Measurements from ENCODE around the gene RPL4. TPM values are rescaled to one million over a fixed set of nuclear protein-coding genes. Genes with fewer than 3 reads are reported as not detected.

The RPL4 gene
- total and polyA plus RNA-seq, 10 of the 15 experiments (the other 5 are each of a cell fraction or from before 2014, with no cell fraction given) = 2,004 to 8,888 (median 4,667) TPM

DNA sequence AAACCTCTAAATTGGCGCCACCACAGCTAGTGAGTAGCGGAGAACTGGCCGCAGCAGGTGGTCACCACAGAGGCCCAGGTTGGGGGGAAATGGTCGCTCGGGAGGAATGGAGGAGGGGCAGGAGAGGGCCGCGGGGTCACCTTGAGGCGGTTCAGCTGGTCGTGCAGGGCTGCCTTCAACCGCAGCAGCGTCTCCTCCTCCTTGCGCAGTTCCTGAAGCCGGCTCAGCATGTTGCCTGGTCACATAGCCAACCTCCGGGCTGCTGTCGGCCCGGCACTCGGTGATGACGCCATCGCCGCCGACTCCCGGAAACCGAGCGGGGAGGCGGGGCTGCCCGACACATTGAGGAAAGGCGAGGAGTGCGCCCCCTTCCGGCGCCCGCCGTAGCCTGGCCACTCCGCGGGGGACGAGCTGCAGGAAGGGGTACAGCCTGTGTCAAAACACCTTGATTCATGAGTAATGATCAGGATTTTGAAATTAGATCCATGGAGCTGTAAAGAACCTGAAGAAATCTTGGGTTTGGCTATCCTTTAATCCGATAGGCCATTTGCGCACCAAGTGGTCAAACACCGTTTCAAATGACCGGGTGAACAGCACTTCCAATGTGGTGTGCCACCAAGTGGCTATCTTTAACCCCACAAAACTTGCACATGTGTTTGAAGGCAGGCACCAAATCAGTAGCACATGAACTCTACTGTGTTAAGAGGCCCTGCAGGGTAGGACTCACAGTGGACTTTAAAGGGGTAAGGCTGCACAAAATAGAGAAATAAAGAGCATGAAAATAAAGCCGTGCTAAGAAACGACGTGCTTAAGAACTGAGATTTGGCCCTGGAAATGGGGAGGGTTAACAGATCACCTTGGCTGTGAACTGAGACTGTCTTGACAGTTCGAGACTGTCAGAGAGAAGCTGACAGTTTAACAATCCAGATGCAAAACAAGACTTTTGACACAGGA is 6.9 kb downstream of the RPL4 start, which contains the start of gene SNAPC5 (continued):
- TF ChIP-seq, protein P1, sequence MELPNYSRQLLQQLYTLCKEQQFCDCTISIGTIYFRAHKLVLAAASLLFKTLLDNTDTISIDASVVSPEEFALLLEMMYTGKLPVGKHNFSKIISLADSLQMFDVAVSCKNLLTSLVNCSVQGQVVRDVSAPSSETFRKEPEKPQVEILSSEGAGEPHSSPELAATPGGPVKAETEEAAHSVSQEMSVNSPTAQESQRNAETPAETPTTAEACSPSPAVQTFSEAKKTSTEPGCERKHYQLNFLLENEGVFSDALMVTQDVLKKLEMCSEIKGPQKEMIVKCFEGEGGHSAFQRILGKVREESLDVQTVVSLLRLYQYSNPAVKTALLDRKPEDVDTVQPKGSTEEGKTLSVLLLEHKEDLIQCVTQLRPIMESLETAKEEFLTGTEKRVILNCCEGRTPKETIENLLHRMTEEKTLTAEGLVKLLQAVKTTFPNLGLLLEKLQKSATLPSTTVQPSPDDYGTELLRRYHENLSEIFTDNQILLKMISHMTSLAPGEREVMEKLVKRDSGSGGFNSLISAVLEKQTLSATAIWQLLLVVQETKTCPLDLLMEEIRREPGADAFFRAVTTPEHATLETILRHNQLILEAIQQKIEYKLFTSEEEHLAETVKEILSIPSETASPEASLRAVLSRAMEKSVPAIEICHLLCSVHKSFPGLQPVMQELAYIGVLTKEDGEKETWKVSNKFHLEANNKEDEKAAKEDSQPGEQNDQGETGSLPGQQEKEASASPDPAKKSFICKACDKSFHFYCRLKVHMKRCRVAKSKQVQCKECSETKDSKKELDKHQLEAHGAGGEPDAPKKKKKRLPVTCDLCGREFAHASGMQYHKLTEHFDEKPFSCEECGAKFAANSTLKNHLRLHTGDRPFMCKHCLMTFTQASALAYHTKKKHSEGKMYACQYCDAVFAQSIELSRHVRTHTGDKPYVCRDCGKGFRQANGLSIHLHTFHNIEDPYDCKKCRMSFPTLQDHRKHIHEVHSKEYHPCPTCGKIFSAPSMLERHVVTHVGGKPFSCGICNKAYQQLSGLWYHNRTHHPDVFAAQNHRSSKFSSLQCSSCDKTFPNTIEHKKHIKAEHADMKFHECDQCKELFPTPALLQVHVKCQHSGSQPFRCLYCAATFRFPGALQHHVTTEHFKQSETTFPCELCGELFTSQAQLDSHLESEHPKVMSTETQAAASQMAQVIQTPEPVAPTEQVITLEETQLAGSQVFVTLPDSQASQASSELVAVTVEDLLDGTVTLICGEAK (IDR thresholded peaks at IDR 0.05; ENCODE audit: borderline replicate concordance) = peak; percentile 69; the same call in 1 of the 2 replicates
- no peak for TF ChIP-seq BRCA1 (IDR thresholded peaks at IDR 0.05; ENCODE audit: low read depth, low read length)
- TF ChIP-seq STAT3 (IDR thresholded peaks at IDR 0.05; ENCODE audit: low read depth, low read length) = no peak
- TF ChIP-seq CBX3 (IDR thresholded peaks at IDR 0.05; ENCODE audit: borderline replicate concordance, low read depth) = no peak
- TF ChIP-seq TCF12 (IDR thresholded peaks at IDR 0.05; ENCODE audit: low read depth, low read length) = peak; percentile 33; the same call in 1 of the 2 replicates
- TF ChIP-seq, protein P2, sequence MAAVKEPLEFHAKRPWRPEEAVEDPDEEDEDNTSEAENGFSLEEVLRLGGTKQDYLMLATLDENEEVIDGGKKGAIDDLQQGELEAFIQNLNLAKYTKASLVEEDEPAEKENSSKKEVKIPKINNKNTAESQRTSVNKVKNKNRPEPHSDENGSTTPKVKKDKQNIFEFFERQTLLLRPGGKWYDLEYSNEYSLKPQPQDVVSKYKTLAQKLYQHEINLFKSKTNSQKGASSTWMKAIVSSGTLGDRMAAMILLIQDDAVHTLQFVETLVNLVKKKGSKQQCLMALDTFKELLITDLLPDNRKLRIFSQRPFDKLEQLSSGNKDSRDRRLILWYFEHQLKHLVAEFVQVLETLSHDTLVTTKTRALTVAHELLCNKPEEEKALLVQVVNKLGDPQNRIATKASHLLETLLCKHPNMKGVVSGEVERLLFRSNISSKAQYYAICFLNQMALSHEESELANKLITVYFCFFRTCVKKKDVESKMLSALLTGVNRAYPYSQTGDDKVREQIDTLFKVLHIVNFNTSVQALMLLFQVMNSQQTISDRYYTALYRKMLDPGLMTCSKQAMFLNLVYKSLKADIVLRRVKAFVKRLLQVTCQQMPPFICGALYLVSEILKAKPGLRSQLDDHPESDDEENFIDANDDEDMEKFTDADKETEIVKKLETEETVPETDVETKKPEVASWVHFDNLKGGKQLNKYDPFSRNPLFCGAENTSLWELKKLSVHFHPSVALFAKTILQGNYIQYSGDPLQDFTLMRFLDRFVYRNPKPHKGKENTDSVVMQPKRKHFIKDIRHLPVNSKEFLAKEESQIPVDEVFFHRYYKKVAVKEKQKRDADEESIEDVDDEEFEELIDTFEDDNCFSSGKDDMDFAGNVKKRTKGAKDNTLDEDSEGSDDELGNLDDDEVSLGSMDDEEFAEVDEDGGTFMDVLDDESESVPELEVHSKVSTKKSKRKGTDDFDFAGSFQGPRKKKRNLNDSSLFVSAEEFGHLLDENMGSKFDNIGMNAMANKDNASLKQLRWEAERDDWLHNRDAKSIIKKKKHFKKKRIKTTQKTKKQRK (IDR thresholded peaks at IDR 0.05; ENCODE audit: low read depth, low read length) = no peak
- no peak for TF ChIP-seq ASH2L (IDR thresholded peaks at IDR 0.05; ENCODE audit: borderline replicate concordance, low read depth)
- TF ChIP-seq, protein P3, sequence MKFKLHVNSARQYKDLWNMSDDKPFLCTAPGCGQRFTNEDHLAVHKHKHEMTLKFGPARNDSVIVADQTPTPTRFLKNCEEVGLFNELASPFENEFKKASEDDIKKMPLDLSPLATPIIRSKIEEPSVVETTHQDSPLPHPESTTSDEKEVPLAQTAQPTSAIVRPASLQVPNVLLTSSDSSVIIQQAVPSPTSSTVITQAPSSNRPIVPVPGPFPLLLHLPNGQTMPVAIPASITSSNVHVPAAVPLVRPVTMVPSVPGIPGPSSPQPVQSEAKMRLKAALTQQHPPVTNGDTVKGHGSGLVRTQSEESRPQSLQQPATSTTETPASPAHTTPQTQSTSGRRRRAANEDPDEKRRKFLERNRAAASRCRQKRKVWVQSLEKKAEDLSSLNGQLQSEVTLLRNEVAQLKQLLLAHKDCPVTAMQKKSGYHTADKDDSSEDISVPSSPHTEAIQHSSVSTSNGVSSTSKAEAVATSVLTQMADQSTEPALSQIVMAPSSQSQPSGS (IDR thresholded peaks at IDR 0.05; ENCODE audit: low read length) = peak; percentile 74
- TF ChIP-seq SRF (IDR thresholded peaks at IDR 0.05; ENCODE audit: low read depth in 2 of 2, low read length in 2 of 2) = peak in 1 of 2 experiments; percentile 73; a peak in 1 of 4 replicates
- no peak for TF ChIP-seq FOS (IDR thresholded peaks at IDR 0.05; ENCODE audit: borderline replicate concordance, extremely low read depth, insufficient read length)
- no peak for TF ChIP-seq HDAC2 (IDR thresholded peaks at IDR 0.05)
- no peak for TF ChIP-seq KAT2A (conservative IDR thresholded peaks at IDR 0.05; ENCODE audit: control insufficient read depth, low read depth, low read length)
- no peak for TF ChIP-seq JUNB (IDR thresholded peaks at IDR 0.05)
- TF ChIP-seq, protein P4, sequence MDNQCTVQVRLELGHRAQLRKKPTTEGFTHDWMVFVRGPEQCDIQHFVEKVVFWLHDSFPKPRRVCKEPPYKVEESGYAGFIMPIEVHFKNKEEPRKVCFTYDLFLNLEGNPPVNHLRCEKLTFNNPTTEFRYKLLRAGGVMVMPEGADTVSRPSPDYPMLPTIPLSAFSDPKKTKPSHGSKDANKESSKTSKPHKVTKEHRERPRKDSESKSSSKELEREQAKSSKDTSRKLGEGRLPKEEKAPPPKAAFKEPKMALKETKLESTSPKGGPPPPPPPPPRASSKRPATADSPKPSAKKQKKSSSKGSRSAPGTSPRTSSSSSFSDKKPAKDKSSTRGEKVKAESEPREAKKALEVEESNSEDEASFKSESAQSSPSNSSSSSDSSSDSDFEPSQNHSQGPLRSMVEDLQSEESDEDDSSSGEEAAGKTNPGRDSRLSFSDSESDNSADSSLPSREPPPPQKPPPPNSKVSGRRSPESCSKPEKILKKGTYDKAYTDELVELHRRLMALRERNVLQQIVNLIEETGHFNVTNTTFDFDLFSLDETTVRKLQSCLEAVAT (IDR thresholded peaks at IDR 0.05) = peak; percentile 54; the same call in 1 of the 2 replicates
- 0 out of 2 replicates have a peak, but pooled peaks have one; percentile 63 for TF ChIP-seq RB1 (IDR thresholded peaks at IDR 0.05; ENCODE audit: borderline replicate concordance)
- peak; percentile 99 for TF ChIP-seq MXI1 (IDR thresholded peaks at IDR 0.05; ENCODE audit: low read depth, low read length)
- peak; percentile 85 for TF ChIP-seq LARP7 (IDR thresholded peaks at IDR 0.05)
- peak; percentile 77; the same call in 1 of the 2 replicates for TF ChIP-seq CHD2 (IDR thresholded peaks at IDR 0.05; ENCODE audit: borderline replicate concordance, low read depth, low read length)
- no peak for TF ChIP-seq SREBF1 (IDR thresholded peaks at IDR 0.05; ENCODE audit: low read length)

All from GM12878 (cell line).